Loucy (cell line): ENCODE results near the gene FMO2.

Experiments
- H2AFZ ChIP-seq: fragments of 200-600 bp; sonication (generic); 2 replicates; pipeline ENCODE4 v1.6.0; 2016; ENCODE audit warnings: antibody characterized with exemption, mild to moderate bottlenecking, low read length, moderate library complexity
- H3F3A ChIP-seq: fragments of 200-600 bp; 2 replicates; pipeline ENCODE4 v1.6.0; 2016; ENCODE audit warnings: antibody characterized with exemption, low read depth, mild to moderate bottlenecking
- H3K27me3 ChIP-seq: fragments of 200-600 bp; sonication (generic); 2 replicates; pipeline ENCODE4 v1.6.1; 2014; ENCODE audit warnings: low read length, mild to moderate bottlenecking; ENCODE audit not compliant: insufficient read depth, poor library complexity, severe bottlenecking
- H3K36me3 ChIP-seq: fragments of 200-600 bp; sonication (generic); 2 replicates; pipeline ENCODE4 v1.6.1; 2016; ENCODE audit warnings: low read length; ENCODE audit not compliant: insufficient read depth
- H3K4me1 ChIP-seq: fragments of 200-600 bp; sonication (generic); 2 replicates; pipeline ENCODE4 v1.5.1; 2014; ENCODE audit warnings: low read length, mild to moderate bottlenecking; ENCODE audit not compliant: insufficient read depth, poor library complexity, severe bottlenecking
- H3K4me2 ChIP-seq: fragments of 200-600 bp; sonication (generic); 2 replicates; pipeline ENCODE4 v1.6.0; 2014; ENCODE audit warnings: antibody characterized with exemption, low read length, low read depth, mild to moderate bottlenecking; ENCODE audit not compliant: poor library complexity, severe bottlenecking
- H3K4me3 ChIP-seq: fragments of 200-600 bp; sonication (generic); 2 replicates; pipeline ENCODE4 v1.5.1; 2014; ENCODE audit warnings: low read length, mild to moderate bottlenecking, mixed read lengths; ENCODE audit not compliant: poor library complexity, severe bottlenecking
- H3K79me2 ChIP-seq: fragments of 200-600 bp; sonication (generic); 2 replicates; pipeline ENCODE4 v1.6.1; 2014; ENCODE audit warnings: low read length; ENCODE audit not compliant: insufficient read depth
- H3K9ac ChIP-seq: fragments of 200-600 bp; sonication (generic); 2 replicates; pipeline ENCODE4 v1.6.0; 2014; ENCODE audit warnings: mild to moderate bottlenecking, low read depth, low read length, moderate library complexity; ENCODE audit not compliant: poor library complexity, severe bottlenecking
- H3K9me2 ChIP-seq: fragments of 200-600 bp; sonication (generic); replicated peaks from 2 replicates; pipeline ENCODE4 v1.6.1; 2016; ENCODE audit warnings: low read depth, low read length, mixed read lengths
- H3K9me3 ChIP-seq: fragments of 200-600 bp; sonication (generic); 2 replicates; pipeline ENCODE4 v1.6.1; 2014; ENCODE audit warnings: mild to moderate bottlenecking, antibody characterized with exemption, low read length, low read depth; ENCODE audit not compliant: insufficient read depth
- H4K20me1 ChIP-seq: fragments of 200-600 bp; sonication (generic); 2 replicates; pipeline ENCODE4 v1.6.0; 2014; ENCODE audit warnings: antibody characterized with exemption, low read length, mild to moderate bottlenecking; ENCODE audit not compliant: insufficient read depth, poor library complexity, severe bottlenecking
- EZH2phosphoT487 ChIP-seq: fragments of 200-600 bp; IDR thresholded peaks from 2 replicates; pipeline ENCODE4 v1.6.1; 2018; ENCODE audit warnings: antibody characterized with exemption, mild to moderate bottlenecking, moderate library complexity, borderline replicate concordance
- TF ChIP-seq, protein P1 (sequence below): fragments of 200-600 bp; sonication (generic); conservative IDR thresholded peaks from 2 replicates; pipeline ENCODE4 v1.5.1; 2014; ENCODE audit warnings: mild to moderate bottlenecking, antibody characterized with exemption, low read length

The FMO2 gene

DNA sequence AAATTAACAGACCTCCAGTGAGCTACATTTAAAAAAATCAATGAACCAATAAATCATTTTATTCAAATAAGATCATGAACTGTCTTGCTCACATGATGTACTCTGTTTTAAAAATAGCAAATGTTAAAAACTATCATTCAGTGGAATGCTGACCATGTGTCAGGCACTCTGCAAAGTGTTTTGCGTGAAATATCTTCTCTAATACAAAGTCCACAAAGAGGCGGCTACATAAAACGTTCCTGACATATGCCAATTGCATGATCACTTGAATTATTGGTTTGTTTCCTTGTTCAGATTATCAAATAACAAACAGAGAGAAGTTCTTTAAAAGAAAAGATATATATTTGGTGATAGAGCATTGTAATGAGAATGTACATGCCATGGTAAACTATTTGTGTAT, 10.7 kb downstream of the FMO2 start:
- Histone ChIP-seq H3K4me3 (no peak overlapping the region), H3F3A (no peaks in the 10 kb centered on the region), H3K27me3 (no peaks in the 10 kb centered on the region), H4K20me1 (no peaks in the 10 kb centered on the region), H2AFZ (no peak overlapping the region), H3K9me3 (no peaks in the 10 kb centered on the region), H3K4me1 (no peaks in the 10 kb centered on the region), H3K9me2 (no peaks in the 10 kb centered on the region), H3K79me2 (no peaks in the 10 kb centered on the region), H3K9ac (no peak overlapping the region), H3K4me2 (no peak overlapping the region), H3K36me3 (no peaks in the 10 kb centered on the region)
- no peak for TF ChIP-seq EZH2phosphoT487
- TF ChIP-seq, protein P1, sequence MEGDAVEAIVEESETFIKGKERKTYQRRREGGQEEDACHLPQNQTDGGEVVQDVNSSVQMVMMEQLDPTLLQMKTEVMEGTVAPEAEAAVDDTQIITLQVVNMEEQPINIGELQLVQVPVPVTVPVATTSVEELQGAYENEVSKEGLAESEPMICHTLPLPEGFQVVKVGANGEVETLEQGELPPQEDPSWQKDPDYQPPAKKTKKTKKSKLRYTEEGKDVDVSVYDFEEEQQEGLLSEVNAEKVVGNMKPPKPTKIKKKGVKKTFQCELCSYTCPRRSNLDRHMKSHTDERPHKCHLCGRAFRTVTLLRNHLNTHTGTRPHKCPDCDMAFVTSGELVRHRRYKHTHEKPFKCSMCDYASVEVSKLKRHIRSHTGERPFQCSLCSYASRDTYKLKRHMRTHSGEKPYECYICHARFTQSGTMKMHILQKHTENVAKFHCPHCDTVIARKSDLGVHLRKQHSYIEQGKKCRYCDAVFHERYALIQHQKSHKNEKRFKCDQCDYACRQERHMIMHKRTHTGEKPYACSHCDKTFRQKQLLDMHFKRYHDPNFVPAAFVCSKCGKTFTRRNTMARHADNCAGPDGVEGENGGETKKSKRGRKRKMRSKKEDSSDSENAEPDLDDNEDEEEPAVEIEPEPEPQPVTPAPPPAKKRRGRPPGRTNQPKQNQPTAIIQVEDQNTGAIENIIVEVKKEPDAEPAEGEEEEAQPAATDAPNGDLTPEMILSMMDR: no peak

DNA sequence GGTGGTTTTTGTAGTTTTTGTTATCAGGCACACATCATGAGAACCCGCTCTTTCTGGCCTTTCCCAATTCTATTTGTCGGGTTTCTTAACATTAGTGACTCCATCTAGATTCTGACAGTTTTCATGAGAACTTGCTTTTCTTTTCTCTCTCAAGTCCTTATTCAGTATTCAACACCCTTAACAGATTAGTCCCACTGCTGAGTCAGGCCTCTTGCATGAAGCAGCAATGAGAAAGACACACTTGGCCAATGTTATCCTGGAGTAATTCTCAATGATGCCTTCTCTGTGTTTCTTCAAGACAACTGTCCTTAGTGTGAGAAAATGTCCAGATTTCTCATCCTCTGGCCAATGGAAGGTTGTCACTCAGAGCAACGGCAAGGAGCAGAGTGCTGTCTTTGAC, 11.3 kb downstream of the FMO2 start:
- Histone ChIP-seq H3K36me3 (no peaks in the 10 kb centered on the region), H3K9me3 (no peaks in the 10 kb centered on the region), H3K27me3 (no peaks in the 10 kb centered on the region), H3K4me1 (no peaks in the 10 kb centered on the region), H3K4me2 (no peak overlapping the region), H3K79me2 (no peaks in the 10 kb centered on the region), H3K4me3 (no peak overlapping the region), H3K9me2 (no peaks in the 10 kb centered on the region), H4K20me1 (no peaks in the 10 kb centered on the region), H3F3A (no peaks in the 10 kb centered on the region), H3K9ac (no peak overlapping the region), H2AFZ (no peak overlapping the region)
- no peak for TF ChIP-seq EZH2phosphoT487
- TF ChIP-seq, protein P1: no peak

DNA sequence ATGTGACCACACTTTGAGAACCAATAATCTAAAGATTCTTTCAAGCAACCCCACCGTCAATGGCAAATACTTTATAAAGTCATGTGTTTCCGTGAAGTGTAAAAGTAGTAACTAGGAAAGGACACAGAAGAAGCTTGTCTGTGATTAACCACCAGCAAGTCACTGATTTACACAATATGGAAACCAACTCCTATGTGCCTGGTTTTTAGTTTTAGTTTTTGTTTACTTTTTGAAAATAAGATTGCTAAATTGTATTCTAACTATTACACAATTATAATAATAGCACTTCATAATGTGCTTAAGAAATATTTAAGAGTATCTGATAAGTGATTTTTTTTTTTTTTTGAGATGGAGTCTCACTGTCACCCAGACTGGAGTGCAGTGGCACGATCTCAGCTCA, 13.0 kb downstream of the FMO2 start:
- no peaks in the 10 kb centered on the region for H4K20me1 ChIP-seq
- H2AFZ ChIP-seq: no peak overlapping the region
- no peaks in the 10 kb centered on the region for H3K4me1 ChIP-seq
- H3K4me2 ChIP-seq: no peak overlapping the region
- H3K9me3 ChIP-seq: no peaks in the 10 kb centered on the region
- H3K9ac ChIP-seq: no peak overlapping the region
- H3K4me3 ChIP-seq: no peak overlapping the region
- no peaks in the 10 kb centered on the region for H3K27me3 ChIP-seq
- no peaks in the 10 kb centered on the region for H3K36me3 ChIP-seq
- TF ChIP-seq, protein P1: no peak
- TF ChIP-seq EZH2phosphoT487: no peak
- H3K79me2 ChIP-seq: no peaks in the 10 kb centered on the region
- H3F3A ChIP-seq: no peaks in the 10 kb centered on the region
- no peaks in the 10 kb centered on the region for H3K9me2 ChIP-seq
